Stimulated activated CD8-positive, alpha-beta memory T cell treated with anti-CD3 and anti-CD28 coated beads, Interleukin-12 subunit alpha, Interleukin-12 subunit beta, amount 100 ng/mL, for 1 hour (primary cell): ENCODE results near the gene TULP1.
"Not testable (repeated sequence)": the region's sequence is repeated elsewhere in the genome, so short reads cannot be mapped to it uniquely, and the experiment has no call there.

Experiments
- DNase-seq: peaks from one replicate; pipeline ENCODE4 v3.0.0-alpha.2; 2020; ENCODE audit warnings: low read depth

Gene TULP1

DNA sequence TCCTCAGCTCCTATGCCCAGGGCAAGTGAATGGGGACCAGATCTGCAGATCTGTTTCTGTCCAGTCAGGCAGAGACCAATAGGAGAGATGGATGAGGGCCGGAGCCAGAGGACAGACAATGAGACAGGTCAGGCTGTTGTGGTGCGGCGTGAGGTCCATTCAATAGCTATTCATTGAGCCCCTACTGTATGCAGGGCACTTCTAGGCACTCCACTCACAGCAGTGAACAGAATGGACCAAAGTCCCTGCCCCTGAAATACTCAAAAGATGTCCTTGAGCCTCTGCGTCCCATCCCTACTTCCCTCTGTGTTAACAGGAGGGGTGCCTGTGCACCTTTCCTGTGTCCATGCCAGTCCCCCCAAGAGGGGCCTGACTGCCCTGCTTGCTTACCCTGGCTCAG, 8.5 kb upstream of the TULP1 start:
- DNase-seq: no peak

- no peak for DNase-seq
Observed at GRCh38 chr6:35519313-35520015, 6.8 kb upstream of the TULP1 start.

GRCh38 chr6:35518566-35519312, 6.0 kb upstream of the TULP1 start:
- DNase-seq: no peak

- not testable (repeated sequence) for DNase-seq
Observed at GRCh38 chr6:35517978-35518377, 5.3 kb upstream of the TULP1 start.

- DNase-seq: no peak
Observed at GRCh38 chr6:35516712-35517111, 4.0 kb upstream of the TULP1 start.

GRCh38 chr6:35515939-35516338, 3.2 kb upstream of the TULP1 start:
- DNase-seq: not testable (repeated sequence)

DNA sequence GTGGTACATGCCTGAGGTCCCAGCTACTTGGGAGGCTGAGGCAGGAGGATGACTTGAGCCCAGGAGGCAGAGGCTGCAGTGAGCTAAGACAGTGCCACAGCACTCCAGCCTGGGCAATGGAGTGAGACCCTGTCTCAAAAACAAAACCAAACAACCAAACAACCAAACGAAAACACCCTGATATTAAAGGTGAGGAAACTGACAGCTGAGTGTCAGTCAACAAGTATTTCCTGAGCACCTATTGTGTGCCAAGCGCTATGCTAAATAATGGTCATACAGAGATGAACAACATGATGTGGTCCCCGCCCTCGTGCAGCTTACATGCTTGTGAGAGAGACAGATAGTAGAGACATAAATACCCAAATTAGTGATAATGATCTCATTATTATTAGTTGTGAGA, 1.9 kb upstream of the TULP1 start:
- no peak for DNase-seq

DNA sequence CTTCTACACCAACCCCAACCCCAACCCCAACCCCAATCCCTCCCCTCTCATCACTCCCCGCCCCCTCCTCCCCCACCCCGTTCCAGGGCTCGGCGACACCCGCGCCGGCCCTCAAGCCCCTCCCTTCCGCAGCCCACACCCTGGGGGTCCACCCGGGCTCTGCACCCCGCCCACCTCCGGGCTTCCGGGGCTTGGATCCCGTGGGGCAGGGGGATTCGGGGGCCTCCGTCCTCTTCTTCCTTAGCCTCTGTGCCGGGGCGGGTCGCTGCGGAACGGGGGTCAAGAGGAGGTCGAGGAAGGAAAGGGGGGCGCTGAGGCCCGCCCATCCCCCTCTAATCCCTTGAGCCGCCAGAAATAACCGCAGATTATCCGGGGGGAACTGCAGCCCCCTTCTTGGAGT, 690 bp downstream of the TULP1 start:
- DNase-seq: no peak

DNA sequence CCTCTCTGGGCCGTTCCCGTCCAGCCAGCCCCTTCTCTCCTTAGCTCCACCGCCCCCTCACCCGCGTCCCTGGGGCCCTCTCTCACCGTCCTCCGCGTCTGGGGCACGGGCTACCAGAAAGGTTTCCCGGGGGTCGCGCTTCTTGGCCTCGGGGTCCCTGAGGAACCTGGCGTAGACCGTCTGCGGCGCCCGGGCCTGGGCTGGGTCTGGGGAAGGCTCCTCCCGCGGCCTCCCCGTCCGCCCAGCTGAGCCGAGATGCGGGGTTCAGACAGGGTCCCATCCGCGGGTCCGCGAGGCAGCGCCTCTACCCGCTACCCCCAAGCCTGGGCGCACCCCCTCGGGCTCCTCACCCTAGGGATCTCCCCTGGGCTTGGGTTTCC, 1.1 kb downstream of the TULP1 start:
- no peak for DNase-seq

- no peak for DNase-seq
Observed at GRCh38 chr6:35510916-35511561, 1.7 kb downstream of the TULP1 start.

DNA sequence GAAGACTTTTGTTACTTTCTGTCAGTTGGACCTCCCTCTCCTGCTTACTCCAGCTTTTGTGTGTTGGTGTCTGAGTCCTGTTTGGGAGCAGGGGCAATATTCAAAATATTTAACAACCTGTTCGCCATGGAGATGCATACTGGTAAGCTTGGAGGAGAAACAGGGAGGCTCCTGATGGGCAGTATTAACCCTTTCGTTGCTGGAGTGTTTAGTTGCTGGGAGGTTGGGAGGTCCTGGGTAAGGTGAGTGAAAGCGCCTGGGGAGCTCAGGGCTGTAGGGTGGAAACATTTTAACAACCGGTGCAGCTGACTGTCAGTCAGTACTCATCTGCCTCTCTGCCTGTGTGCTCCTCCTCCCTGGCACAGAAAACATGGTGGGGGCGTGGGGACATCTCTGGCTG, 4.2 kb downstream of the TULP1 start:
- DNase-seq: no peak

GRCh38 chr6:35508027-35508426, 4.7 kb downstream of the TULP1 start:
- no peak for DNase-seq

- no peak for DNase-seq
Observed at GRCh38 chr6:35507221-35507620, 5.5 kb downstream of the TULP1 start.

DNA sequence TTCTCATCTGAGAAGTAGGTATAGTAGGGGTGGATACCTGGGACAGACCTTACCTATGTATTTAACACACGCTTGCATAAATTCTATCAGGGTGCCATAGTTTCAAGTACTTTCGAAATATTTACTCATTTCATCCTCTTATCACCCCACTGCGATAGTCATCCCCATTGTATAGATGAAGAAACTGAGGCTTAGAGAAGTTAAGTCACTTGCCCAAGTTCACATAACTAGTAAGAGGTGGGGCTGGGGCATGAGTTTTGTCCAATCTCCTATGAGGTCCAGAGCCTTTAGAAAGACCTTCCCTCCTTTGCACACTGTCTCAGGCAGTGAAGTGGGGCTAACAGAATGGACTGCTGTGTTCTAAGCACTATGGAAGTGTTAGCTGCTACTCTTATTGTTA, 6.2 kb downstream of the TULP1 start:
- DNase-seq: no peak

DNA sequence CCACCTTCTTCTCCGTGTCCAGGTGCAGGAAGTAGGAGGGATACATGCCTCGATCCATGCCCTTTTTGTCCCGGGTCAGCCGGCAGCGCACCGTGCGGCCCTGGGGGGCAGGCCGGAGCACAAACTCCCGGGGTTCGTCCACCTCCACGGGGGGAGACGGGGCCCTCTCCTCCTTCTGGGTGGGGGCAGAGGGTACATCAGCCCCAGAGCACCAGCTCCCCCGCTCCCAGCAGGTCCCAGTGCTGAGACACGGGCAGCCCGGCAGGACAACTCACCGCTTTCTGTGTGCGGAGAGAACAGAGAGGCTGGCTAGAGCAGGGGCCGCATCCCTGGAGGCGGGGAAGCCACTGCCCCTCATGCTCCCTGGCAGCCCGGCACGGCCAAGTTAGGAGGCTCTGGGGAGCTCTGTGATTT, 6.7 kb downstream of the TULP1 start:
- DNase-seq: no peak

- no peak for DNase-seq
Observed at GRCh38 chr6:35503534-35503933, 9.2 kb downstream of the TULP1 start.

- no peak for DNase-seq
Observed at GRCh38 chr6:35501784-35502183, 10.9 kb downstream of the TULP1 start.

DNA sequence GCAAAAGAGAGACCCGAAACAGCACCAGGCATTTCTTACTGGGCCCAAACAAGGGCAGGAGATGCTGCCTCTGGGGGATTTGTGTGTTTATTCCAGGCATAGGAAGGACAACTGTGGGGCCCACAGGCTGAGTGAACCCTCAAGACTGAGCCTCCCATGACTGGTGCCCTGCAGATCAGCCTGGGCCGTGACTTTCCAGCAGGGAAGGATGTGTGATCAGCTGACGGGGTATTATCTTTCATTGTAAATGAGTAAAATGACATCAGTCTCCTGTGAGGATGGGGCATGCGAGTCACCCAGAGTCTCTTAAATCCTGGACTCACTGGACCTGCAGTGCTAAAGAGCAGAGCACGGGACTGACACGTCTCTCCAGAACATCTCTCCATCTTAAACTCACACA, 11.9 kb downstream of the TULP1 start:
- no peak for DNase-seq

- no peak for DNase-seq
Observed at GRCh38 chr6:35499372-35499771, 13.3 kb downstream of the TULP1 start.

DNA sequence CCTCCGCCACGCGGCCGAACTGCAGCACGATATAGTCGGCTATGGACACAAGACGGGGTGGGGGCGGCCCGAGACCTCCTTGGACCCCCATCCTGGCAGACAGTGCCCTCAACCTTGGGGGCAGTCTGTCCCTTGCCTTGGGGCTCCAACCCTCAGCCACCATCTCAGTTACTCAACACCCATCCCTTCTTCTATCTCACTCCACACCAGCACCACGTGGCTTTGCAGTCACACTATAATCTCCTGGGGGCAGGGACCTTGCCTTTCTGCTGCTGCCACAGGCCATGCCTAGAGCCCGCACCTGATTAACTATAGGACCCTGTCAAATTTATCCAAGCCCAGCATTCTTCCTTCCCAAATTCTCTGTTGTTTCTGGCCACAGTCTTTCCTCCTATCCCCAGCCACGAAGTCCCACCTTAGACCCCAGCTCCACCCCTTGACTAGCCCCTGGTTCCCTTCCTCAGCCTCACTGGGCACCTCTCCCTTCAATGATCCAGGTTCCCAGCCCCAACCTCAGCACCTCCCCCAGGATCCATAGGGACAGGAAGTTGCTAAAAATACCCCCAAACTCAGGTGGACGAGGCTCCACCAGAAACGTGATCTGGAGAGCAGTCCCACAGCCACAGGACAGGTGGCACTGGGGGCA, 14.2 kb downstream of the TULP1 start:
- no peak for DNase-seq

DNA sequence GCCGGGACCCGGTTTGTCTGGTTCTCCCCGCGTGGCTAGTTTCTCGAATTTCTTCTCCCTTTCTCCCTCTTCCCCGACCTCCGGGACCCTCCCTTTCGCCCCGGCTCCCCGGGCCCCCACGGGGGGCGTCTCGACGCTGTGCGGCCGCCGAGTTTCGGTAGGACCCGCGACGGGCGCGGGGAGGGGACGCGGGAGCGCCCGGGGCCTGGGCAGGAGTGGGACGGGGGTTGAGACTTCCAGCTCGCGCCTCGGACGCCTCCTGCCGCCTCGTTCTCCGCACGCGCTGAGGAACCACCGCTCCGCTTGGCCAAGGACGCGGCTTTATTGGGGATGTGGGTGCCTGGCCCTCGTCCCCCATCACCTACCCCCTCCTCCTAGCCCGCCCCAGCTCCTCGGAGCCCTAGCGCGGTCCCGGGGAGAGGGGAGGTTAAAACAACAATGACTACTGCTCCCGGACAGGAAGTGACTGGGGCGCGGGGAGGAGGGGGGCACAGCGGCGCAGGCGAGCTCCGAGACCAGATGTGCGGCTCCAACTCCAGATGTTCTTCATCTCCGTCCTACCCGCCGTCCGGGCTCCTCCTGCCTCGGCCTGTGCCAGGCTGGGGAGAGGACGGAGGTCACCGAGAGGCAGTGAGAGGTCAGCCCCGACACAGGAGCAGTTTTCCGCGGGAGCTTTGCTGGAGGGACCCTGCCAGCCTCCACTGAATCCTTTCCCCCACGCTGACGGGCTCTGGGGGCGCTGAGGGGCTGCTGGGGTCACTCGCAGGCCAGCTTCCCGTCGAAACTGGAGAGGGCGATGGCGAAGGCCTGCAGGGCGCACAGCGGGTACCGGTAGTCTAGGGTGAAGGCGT, 14.9 kb downstream of the TULP1 start:
- no peak for DNase-seq
